Superior temporal gyrus (tissue), 1 donor: Measurements from ENCODE around the gene ERBB2.
"Not testable (repeated sequence)": the region's sequence is repeated elsewhere in the genome, so short reads cannot be mapped to it uniquely, and the experiment has no call there.

Source experiments
- DNase-seq: peaks from one replicate; pipeline ENCODE4 v3.0.0-alpha.2; 2016; ENCODE audit errors: extremely low spot score

The ERBB2 gene

DNA sequence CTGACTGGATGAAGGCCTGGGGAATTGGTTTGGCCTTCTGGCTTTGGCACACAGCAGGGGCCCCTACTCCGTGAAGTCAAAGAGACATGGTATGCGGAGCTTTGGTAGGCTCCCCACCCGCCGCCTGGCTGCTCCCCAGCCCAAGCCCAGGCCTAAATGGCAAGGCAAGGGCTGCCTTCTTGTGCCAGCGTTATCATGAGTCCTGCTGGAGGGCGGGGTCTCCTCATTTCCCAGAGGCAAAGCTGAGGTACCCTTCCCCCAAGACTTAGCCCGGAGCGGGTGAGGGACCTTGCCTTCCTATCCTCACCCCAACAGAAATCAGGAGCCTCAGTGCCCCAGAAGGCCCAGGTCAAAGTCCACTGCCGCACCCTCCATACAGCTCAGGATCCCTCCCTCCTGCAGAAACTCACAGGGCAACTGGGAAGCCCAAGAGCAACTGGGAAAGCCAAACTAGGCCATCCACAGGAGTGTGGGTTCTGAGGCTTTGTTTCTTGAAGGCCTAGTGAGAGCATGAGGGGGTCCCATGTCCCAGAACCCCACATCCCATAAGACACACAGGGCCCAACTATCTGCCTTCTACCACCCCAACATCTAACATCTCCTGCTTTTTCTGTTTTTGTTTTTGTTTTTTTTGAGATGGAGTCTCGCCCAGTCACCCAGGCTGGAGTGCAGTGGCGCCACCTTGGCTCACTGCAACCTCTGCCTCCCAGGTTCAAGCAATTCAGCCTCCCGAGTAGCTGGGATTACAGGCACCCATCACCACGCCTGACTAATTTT lies 21.3 kb upstream of the ERBB2 start:
- DNase-seq, result no peak

GRCh38 chr17:39679521-39680192 lies 20.2 kb upstream of the ERBB2 start:
- DNase-seq, result no peak

GRCh38 chr17:39683295-39683939 lies 16.4 kb upstream of the ERBB2 start:
- DNase-seq, result no peak

GRCh38 chr17:39684369-39685192 lies 15.3 kb upstream of the ERBB2 start:
- no peak for DNase-seq

GRCh38 chr17:39687101-39687545 lies 12.7 kb upstream of the ERBB2 start:
- DNase-seq, result no peak

GRCh38 chr17:39687546-39688474 lies 12.1 kb upstream of the ERBB2 start, which contains the start of gene PGAP3:
PGAP3 (minus strand) TSS chr17:39688057; CDS start chr17:39688014, 43 bp downstream.
- DNase-seq, result peak; percentile 96

- no peak for DNase-seq
Observed at GRCh38 chr17:39688475-39688835, 11.4 kb upstream of the ERBB2 start.

DNA sequence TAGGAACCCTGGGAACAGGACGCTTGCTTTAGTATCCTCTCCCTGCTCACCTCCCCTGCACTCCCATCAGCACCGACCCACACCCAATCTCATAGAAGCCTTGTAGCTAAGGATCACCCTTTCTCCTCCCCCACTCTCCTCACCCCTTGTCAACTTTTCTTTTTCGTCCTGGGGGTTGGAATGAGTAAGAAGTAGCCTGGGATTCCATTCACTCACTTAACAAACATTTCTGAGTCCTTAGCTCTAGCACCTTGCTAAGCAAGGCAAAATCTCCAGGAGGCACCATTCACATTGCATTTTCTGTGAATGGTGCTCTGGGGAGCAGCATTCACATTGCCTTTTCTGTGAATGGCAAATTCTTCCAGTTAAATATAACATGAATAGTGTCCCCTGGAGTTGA lies 10.9 kb upstream of the ERBB2 start:
- DNase-seq, result no peak

- no peak for DNase-seq
Observed at GRCh38 chr17:39694593-39694992, 5.3 kb upstream of the ERBB2 start.

DNA sequence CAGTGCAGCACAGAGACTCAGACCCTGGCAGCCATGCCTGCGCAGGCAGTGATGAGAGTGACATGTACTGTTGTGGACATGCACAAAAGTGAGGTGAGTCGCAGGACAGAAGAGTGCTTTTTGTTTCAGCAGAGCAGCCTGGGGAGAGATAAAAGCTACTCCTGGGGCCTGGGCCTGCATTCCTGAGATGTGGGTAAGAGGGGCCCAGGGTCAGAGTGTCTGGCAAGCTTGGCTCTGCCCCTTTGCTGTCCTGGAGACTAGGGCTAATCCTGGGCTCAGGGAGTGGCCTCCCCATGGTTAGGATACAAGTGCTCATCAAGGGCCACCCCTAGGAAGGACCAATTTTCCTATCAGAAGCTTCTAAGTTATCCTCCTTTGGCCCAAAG lies 4.8 kb upstream of the ERBB2 start:
- DNase-seq, result no peak

GRCh38 chr17:39696731-39697130 lies 3.1 kb upstream of the ERBB2 start:
- no peak for DNase-seq

DNA sequence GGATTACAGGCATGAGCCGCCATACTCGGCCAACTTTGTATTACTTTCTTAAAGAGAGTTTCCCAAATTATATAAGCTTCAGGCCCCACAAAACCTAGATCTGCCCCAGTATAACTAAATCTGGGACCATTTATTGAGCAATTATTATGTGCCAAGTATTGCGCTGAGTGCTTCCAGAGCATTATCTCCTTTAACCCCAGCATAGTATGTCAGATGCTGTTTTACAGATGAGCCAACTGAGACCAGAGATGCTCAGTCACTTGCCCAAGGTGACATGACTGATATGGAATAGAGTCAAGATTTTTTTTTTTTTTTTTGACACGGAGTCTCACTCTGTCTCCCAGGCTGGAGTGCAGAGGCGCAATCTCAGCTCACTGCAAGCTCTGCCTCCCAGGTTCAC lies 1.9 kb upstream of the ERBB2 start:
- DNase-seq, result no peak

GRCh38 chr17:39699157-39699817 lies 577 bp upstream of the ERBB2 start:
- DNase-seq, result not testable (repeated sequence)

DNA sequence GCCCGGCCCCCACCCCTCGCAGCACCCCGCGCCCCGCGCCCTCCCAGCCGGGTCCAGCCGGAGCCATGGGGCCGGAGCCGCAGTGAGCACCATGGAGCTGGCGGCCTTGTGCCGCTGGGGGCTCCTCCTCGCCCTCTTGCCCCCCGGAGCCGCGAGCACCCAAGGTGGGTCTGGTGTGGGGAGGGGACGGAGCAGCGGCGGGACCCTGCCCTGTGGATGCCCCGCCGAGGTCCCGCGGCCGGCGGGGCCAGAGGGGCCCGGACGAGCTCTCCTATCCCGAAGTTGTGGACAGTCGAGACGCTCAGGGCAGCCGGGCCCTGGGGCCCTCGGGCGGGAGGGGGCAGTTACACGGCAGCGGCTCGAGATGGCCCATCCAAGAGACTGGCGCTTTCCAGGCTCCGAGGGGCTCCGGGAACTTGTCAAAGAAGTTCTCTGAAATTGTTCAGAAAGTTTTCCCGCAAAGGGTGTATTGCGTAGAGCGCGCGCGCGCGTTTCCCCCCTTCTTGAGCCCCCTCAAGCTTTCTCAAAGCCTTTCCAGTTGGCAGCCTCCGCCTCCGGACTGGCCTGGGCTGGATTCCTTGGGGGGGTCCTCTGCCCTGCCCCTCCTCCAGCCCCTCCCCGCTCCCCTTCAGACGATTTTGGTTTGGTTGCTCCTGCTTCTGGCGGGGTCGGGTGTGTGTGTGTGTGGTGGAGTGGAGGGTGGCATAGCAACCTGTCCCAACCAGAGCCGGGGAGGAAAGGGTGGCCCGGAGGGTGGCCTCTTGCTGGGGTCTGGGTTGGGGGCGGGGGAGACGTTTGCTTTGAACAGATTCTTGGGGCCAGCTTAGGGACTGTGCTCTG lies 504 bp downstream of the ERBB2 start:
- DNase-seq, result no peak

- DNase-seq, result no peak
Observed at GRCh38 chr17:39701012-39701783, 1.3 kb downstream of the ERBB2 start.

DNA sequence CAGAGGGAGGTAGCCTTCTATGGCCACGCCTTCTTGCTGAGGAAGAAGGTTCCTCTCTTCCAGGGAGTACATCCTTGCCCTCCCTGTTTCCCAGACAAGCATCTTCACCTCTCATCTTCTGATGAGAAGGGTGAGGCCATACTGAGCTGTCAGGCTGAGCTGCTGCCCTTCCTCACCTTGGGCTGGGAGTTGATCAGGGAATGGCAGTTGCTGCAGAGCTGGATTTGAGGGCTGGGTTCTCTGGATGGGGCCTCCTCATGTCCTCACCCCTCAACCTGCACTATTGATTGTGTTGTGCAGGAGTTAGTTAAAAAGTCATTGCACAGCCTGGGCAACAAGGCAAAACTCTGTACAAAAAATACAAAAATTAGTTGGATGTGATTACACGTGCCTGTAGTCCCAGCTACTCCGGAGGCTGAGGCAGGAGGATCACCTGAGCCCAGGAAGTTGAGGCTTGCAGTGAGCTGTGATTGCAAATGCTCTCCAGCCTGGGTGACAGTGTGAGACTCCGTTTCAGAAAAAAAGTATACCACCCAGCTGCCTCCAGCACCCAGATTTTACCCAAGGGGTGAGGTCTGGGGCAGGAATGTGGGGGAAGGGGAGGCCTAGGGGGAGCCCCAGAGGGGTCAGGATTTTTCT lies 2.0 kb downstream of the ERBB2 start:
- DNase-seq, result no peak

DNA sequence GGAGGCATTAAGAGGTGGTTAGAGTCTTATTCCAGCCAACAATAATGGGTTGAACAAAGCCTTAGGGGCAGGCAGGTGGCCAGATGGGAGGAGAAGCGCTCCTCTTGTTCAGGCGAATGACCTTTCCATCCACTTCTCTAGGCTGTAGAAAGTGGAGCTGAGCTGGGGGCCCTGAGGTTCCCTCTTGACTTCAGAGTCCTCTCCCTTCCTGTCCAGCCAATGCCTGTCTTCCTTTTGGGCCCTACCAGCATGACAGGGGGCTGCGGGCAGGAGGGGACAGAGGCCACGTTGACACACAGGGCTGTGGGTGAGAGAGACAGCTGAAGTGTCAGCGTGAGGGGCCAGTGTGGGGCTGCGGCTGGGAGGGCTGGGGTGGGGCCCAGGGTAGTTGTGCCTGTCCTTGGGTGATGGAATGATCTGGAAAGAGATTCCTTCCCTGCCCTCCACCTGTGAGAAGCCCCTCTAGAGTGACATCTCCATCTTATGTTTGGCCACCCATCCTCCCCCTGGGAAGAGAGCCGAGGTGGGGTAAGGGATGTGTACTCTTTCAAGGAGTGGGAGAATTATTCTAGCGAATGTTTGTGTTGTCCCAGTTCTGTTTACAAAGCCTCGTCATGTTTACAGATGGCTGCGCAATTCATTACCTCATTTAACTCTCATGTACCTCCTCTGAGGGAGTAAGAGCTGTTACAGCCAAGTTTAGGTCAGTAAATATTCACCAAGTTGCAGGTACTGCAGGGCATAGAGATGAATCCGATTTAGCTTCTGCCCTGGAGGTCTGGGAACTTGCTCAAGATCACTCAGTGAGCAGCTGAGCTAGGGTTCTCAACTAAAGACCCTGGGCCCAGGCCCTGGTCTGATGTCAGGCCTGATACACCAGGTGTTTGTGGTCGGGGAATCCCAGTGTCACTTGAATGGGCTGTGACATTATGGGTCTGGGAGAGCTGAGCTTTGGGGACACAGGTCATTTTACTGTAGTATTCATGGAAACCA lies 3.3 kb downstream of the ERBB2 start:
- DNase-seq, result no peak
